ENCODE data around the gene ZNF521.

The ZNF521 gene

DNA sequence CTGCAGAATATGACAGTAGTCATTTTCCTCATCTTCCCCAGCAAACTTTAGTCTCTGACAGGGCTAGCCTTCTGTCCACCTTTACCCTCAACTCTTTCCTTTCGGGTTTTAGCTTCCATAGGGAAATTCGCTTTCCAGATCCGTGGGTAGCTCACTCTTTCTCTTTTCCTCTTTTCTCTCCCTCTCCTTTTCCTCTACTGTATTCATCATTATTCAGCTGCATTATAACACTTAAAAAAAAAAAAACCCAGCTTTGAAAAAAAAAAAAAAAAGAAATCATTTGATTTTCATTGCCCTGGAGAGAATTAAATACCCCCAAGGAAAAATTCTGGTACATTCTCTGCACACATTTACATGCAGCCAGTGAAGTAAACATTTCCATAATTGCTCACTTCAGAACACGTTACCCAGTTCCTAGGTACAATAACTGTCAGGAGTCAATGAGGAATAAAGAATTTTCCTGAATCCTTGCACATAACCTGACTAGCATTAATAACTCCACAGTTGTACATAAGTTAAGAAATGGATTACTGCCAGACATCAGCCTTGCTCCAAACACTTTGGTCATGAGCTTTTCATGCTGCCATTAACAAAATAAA lies 63.5 kb downstream of the ZNF521 start:
- TF ChIP-seq CREB1 (IDR thresholded peaks at IDR 0.05; ENCODE audit: low read depth) (no peak), NFIC (IDR thresholded peaks at IDR 0.05) (no peak), CEBPB (IDR thresholded peaks at IDR 0.05) (no peak), ZBTB7A (IDR thresholded peaks at IDR 0.05; ENCODE audit: low read depth) (no peak), TEAD4 (IDR thresholded peaks at IDR 0.05) (no peak), YY1 (IDR thresholded peaks at IDR 0.05; ENCODE audit: low read depth) (no peak), MAX (IDR thresholded peaks at IDR 0.05) (no peak), TCF12 (IDR thresholded peaks at IDR 0.05; ENCODE audit: low read depth) (no peak), EP300 (IDR thresholded peaks at IDR 0.05; ENCODE audit: borderline replicate concordance) (no peak), EGR1 (IDR thresholded peaks at IDR 0.05) (no peak), TAF1 (IDR thresholded peaks at IDR 0.05; ENCODE audit: low read depth) (no peak)
- TF ChIP-seq, protein P1, sequence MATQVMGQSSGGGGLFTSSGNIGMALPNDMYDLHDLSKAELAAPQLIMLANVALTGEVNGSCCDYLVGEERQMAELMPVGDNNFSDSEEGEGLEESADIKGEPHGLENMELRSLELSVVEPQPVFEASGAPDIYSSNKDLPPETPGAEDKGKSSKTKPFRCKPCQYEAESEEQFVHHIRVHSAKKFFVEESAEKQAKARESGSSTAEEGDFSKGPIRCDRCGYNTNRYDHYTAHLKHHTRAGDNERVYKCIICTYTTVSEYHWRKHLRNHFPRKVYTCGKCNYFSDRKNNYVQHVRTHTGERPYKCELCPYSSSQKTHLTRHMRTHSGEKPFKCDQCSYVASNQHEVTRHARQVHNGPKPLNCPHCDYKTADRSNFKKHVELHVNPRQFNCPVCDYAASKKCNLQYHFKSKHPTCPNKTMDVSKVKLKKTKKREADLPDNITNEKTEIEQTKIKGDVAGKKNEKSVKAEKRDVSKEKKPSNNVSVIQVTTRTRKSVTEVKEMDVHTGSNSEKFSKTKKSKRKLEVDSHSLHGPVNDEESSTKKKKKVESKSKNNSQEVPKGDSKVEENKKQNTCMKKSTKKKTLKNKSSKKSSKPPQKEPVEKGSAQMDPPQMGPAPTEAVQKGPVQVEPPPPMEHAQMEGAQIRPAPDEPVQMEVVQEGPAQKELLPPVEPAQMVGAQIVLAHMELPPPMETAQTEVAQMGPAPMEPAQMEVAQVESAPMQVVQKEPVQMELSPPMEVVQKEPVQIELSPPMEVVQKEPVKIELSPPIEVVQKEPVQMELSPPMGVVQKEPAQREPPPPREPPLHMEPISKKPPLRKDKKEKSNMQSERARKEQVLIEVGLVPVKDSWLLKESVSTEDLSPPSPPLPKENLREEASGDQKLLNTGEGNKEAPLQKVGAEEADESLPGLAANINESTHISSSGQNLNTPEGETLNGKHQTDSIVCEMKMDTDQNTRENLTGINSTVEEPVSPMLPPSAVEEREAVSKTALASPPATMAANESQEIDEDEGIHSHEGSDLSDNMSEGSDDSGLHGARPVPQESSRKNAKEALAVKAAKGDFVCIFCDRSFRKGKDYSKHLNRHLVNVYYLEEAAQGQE (IDR thresholded peaks at IDR 0.05; ENCODE audit: low read depth), result no peak
- TF ChIP-seq, protein P2, sequence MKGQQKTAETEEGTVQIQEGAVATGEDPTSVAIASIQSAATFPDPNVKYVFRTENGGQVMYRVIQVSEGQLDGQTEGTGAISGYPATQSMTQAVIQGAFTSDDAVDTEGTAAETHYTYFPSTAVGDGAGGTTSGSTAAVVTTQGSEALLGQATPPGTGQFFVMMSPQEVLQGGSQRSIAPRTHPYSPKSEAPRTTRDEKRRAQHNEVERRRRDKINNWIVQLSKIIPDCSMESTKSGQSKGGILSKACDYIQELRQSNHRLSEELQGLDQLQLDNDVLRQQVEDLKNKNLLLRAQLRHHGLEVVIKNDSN (IDR thresholded peaks at IDR 0.05), result no peak

DNA sequence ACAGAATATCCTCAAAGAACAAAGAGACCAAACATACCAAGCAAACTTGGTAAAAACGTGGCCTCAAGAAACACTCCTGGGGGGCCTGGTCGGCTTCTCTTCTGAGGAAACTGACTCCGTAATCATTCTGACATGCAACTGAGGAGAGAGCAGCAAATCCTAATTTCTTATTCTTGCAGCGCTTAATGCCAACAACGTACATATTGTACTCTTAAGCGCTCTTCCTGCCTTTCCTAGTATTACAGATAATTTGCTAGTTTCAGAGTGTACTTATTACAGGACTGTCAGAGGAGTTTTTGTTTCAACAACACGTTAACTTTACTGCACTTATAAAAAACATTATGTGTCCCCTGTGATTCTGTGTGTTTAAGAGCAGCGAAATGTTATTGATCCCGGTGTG lies 64.9 kb downstream of the ZNF521 start:
- TF ChIP-seq EP300 (IDR thresholded peaks at IDR 0.05; ENCODE audit: borderline replicate concordance), result no peak
- TF ChIP-seq CREB1 (IDR thresholded peaks at IDR 0.05; ENCODE audit: low read depth), result no peak
- TF ChIP-seq TEAD4 (IDR thresholded peaks at IDR 0.05), result no peak
- no peak for TF ChIP-seq ZBTB7A (IDR thresholded peaks at IDR 0.05; ENCODE audit: low read depth)
- TF ChIP-seq, protein P2 (IDR thresholded peaks at IDR 0.05), result no peak
- no peak for TF ChIP-seq CEBPB (IDR thresholded peaks at IDR 0.05)
- TF ChIP-seq MAX (IDR thresholded peaks at IDR 0.05), result no peak
- no peak for TF ChIP-seq EGR1 (IDR thresholded peaks at IDR 0.05)
- TF ChIP-seq, protein P1 (IDR thresholded peaks at IDR 0.05; ENCODE audit: low read depth), result no peak

- TF ChIP-seq TEAD4 (IDR thresholded peaks at IDR 0.05), result no peak
Observed at GRCh38 chr18:25284861-25285550, 67.0 kb downstream of the ZNF521 start.

DNA sequence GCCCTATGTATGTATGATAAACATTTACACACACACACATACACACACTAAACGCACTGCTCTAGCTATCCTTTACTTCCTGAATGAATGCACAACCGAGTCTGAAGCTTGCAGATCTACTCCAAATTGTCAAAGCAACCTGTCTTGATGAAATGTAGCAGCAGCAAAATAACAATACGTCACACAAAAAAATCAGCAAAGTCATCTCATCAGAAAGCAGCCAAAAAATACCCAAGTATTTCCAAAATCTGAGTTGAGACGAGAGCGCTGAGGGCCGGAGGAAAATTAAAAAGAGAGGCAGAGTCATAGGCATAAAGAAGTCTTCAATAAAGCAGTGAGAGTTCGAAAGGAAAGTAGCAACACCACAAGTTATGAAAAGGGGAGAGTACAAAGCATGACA lies 67.7 kb downstream of the ZNF521 start:
- TF ChIP-seq TAF1 (IDR thresholded peaks at IDR 0.05; ENCODE audit: low read depth) (no peak), RAD21 (IDR thresholded peaks at IDR 0.05; ENCODE audit: low read depth) (no peak), CEBPB (IDR thresholded peaks at IDR 0.05) (no peak), YY1 (IDR thresholded peaks at IDR 0.05; ENCODE audit: low read depth) (no peak), TEAD4 (IDR thresholded peaks at IDR 0.05) (no peak), ZBTB7A (IDR thresholded peaks at IDR 0.05; ENCODE audit: low read depth) (no peak), NFIC (IDR thresholded peaks at IDR 0.05) (no peak), EGR1 (IDR thresholded peaks at IDR 0.05) (no peak), MAX (IDR thresholded peaks at IDR 0.05) (no peak), EP300 (IDR thresholded peaks at IDR 0.05; ENCODE audit: borderline replicate concordance) (no peak), FOXM1 (IDR thresholded peaks at IDR 0.05; ENCODE audit: borderline replicate concordance, low read depth) (no peak), CREB1 (IDR thresholded peaks at IDR 0.05; ENCODE audit: low read depth) (no peak)
- TF ChIP-seq, protein P1 (IDR thresholded peaks at IDR 0.05; ENCODE audit: low read depth), result no peak
- TF ChIP-seq, protein P2 (IDR thresholded peaks at IDR 0.05), result no peak
